GM13977 (cell line): ENCODE data around the gene PKD2L2.
A peak's percentile ranks its signal among the peaks of the same experiment; 100 is the strongest.
"Not testable (repeated sequence)": the region's sequence is repeated elsewhere in the genome, so short reads cannot be mapped to it uniquely, and the experiment has no call there.

Source experiments
- DNase-seq: peaks from one replicate; pipeline ENCODE4 v3.0.0; 2012; ENCODE audit warnings: low spot score
- in situ Hi-C: fragments of 300-500 bp; cut with MboI; formaldehyde crosslinking; loops from one replicate; pipeline ENCODE4 v1.12.0; 2022; ENCODE audit warnings: low sequenced_read_pairs, low pct_unique_long_range_greater_than_20kb, mixed read lengths, inconsistent platforms; ENCODE audit not compliant: unreplicated experiment
- TF ChIP-seq, protein P1 (sequence below): IDR thresholded peaks from 2 replicates; pipeline ENCODE4 v1.5.1; 2012; ENCODE audit warnings: mild to moderate bottlenecking, control low read depth; ENCODE audit not compliant: insufficient read depth; ENCODE audit errors: extremely low read depth, missing control alignments

Gene PKD2L2

DNA sequence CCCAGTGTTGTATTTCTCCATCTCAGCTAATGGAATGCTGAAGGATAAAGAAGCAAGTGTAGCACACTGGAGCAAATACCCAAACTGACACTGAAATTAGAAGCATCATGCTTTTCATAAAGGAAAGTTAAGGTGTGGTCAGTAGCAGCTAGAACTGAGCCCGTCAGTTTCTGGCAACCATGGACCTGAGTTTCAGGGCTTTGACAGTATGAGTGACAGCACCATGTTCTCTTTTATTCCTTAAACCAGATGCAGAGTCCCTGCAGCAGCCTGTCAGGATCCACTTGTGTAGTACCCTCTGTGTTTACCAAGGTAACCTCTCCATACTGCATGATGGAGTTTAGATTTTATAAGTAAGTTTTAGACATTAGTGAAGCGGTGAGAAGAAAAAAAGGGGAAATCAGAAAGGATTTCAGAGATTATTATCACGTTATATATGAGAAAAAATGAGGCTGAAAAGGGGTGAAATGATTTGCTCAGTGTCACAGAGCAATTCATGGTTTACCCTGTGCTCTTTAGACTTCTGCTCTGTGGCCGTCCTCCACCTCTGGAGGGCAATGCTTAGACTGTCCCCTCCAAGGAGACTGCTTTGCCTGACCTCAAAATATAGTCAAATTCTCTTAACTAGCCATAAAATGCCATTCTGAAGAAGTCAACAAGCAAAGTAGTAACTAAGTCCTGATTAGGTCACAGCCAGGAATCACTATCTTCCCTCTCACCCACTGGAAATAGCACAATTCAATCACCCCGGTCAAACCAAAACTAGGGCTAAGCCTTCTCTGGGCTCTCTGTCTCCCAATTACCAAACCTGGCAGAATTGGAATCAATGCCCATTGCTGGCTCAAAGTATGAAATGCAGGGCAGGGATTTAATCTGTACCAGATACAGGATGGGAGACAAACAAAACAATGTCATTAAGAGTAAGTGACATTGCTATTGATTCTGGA is 32.1 kb upstream of the PKD2L2 start:
- TF ChIP-seq, protein P1, sequence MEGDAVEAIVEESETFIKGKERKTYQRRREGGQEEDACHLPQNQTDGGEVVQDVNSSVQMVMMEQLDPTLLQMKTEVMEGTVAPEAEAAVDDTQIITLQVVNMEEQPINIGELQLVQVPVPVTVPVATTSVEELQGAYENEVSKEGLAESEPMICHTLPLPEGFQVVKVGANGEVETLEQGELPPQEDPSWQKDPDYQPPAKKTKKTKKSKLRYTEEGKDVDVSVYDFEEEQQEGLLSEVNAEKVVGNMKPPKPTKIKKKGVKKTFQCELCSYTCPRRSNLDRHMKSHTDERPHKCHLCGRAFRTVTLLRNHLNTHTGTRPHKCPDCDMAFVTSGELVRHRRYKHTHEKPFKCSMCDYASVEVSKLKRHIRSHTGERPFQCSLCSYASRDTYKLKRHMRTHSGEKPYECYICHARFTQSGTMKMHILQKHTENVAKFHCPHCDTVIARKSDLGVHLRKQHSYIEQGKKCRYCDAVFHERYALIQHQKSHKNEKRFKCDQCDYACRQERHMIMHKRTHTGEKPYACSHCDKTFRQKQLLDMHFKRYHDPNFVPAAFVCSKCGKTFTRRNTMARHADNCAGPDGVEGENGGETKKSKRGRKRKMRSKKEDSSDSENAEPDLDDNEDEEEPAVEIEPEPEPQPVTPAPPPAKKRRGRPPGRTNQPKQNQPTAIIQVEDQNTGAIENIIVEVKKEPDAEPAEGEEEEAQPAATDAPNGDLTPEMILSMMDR = no peak
- in situ Hi-C loops = no loop called here
- DNase-seq = no peak

DNA sequence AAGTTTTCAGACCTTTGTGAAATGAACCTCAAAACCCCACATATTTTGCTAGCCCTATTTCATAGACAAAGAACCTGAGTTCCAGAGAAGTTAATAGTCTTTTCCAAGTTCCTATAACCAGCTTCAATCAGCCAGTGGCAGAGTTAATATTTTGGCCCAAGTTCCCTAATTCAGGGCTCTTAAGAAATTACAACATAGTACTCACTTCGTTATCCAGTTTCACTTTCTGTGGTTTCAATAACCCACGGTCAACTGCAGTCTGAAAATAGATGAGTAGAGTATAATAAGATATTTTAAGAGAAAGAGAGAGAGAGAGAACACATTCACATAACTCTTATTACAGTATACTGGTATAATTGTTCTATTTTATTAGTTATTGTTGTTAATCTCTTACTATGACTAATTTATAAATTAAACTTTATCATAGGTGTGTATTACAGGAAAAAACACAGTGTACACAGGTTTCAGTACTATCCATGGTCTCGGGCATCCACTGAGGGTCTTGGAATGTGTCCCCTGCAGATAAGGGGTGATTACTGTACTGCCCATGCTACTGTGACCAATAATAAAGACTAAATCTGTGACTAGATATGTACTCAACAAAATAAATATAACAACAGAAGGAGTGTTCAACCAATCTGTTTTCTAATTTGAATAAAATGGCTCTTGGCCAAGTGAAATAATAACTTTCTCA is 30.9 kb upstream of the PKD2L2 start:
- DNase-seq = peak; percentile 18
- in situ Hi-C loops = no loop called here
- TF ChIP-seq, protein P1 = no peak

DNA sequence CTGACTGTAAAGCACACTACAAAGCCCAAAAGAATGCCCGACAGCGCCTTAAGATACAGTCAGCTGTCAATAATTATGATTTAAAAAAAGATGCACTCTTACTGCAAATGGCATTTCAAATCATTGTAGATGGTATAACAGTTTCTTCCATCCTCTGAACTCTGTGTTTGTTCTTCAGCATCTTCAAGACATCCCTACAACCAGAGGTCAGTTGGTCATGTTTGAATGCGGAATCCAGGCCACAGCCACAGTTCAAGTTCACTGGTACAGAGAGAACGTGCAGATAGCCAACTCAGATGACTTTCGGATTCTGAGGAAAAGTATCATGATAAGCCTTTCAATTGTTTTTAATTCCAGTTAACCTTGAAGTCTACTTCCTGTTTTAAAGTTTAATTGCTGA is 30.3 kb upstream of the PKD2L2 start:
- in situ Hi-C loops = no loop called here
- TF ChIP-seq, protein P1 = no peak
- no peak for DNase-seq

DNA sequence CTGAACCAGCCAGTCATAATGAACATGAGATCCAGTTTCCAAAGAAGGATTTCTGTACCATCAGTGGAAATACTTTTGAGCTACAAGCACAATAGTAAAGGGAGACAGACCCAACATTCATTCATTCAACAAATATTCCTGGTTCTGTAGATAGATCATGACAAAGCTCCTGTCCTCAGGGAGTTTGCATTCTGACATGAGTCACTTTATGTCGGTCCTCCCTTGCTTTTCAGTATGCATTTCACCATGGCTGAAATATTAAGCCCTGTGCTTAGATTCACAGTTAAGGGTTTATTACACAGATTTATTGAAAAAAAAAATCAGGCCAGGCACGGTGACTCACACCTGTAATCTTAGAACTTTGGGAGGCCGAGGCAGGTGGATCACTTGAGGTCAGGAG is 27.0 kb upstream of the PKD2L2 start:
- in situ Hi-C loops = no loop called here
- TF ChIP-seq, protein P1 = no peak
- no peak for DNase-seq

DNA sequence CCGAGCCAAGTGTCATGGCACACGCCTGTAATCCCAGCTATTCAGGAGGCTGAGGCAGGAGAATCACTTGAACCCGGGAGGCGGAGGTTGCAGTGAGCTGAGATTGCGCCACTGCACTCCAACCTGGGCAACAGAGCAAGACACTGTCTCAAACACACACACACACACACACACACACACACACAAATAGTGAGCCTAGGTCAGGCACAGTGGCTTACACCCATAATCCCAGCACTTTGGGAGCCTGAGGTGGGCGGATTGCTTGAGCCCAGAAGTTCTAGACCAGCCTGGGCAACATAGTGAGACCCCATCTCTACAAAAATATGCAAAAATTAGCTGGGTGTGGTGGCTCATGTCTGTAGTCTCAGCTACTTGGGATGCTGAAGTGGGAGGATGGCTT is 25.6 kb upstream of the PKD2L2 start:
- DNase-seq, in situ Hi-C loops: not testable (repeated sequence)

DNA sequence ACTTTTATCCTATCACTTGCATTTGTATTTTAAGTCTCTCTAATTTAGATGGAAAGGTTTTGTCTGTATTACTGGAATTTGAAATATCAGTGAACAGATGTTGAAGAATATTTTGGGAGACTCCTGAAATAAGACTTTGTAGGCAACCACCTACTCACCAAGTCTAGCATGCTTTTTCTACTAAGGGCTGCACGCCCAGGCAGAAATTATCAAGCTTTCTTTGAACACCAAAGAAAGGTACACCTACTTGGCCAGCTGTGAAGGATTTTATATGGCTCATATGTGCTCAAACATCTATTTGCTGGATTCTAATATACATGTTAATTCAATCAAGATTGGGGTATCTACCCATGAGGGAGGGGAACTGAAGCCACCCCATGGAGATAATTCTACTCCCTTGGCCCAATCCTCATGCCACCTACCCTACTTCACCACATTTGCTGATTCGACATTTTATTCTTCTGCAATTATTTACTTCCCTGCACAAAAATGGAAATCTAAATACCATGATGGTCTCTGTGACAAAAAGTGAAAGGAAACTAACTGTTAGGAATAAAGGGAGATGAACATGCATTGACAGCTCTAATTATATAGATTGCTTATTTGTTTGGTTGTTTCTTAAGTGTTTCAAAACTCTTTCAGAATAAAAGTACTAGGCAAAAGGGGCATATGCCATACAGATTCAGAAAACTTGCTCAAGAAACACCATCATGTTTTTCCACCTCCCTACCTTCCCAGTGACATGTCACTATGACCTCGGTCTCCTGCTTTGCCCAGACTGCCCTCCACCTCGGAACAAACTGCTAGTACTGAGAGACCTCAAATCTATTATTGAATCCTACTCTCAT is 22.5 kb upstream of the PKD2L2 start:
- DNase-seq = no peak
- TF ChIP-seq, protein P1 = no peak
- in situ Hi-C loops = no loop called here

DNA sequence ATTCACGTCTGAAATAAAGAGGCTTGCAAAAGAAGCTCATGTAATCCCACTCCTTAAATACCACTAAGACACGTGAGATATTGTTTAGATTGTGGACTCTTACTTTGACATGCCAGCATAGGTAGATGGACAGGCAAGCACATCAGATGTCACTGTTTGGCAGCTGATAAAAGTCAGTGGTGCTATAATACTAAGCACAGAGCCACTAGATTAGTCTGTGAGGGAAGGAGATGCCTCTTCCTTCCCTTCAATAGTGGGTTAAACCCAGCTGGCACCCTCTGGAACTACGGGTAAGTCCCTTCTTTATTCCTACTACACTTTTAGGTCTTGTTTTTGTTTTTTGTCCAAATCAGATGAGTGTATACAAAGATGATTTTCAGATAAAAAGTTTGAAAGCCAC is 21.6 kb upstream of the PKD2L2 start, which contains the start of gene MYOT:
Gene MYOT (plus strand): TSS at position 197 of the 400 bp plus-strand sequence. CDS start 2,792 bp downstream, outside the sequence.
- in situ Hi-C loops = no loop called here
- no peak for DNase-seq
- TF ChIP-seq, protein P1 = no peak
